ENCODE results near the gene MAP4K4.

MAP4K4 gene

GRCh38 chr2:101861382-101861781, 163.9 kb downstream of the MAP4K4 start:
- Histone ChIP-seq H3K9me3 (ENCODE audit: insufficient read depth, low read depth, low read length) (no peaks in the 10 kb centered on the region), H3K9ac (ENCODE audit: low read depth, low read length, poor library complexity, severe bottlenecking) (no peak overlapping the region), H3F3A (ENCODE audit: low read depth) (no peaks in the 10 kb centered on the region), H3K27me3 (ENCODE audit: insufficient read depth, low read length, poor library complexity, severe bottlenecking) (no peaks in the 10 kb centered on the region), H3K9me2 (replicated peaks; ENCODE audit: low read depth, low read length) (no peaks in the 10 kb centered on the region), H3K36me3 (ENCODE audit: insufficient read depth, low read length) (peaks cover 96% of the 10 kb centered on the region), H3K79me2 (ENCODE audit: insufficient read depth, low read length) (no peaks in the 10 kb centered on the region), H2AFZ (ENCODE audit: low read length) (no peak overlapping the region), H3K4me1 (ENCODE audit: insufficient read depth, low read length, poor library complexity, severe bottlenecking) (peaks cover 4% of the 10 kb centered on the region), H4K20me1 (ENCODE audit: insufficient read depth, low read length, poor library complexity, severe bottlenecking) (no peaks in the 10 kb centered on the region), H3K4me3 (ENCODE audit: low read length, poor library complexity, severe bottlenecking) (no peak overlapping the region), H3K4me2 (ENCODE audit: low read depth, low read length, poor library complexity, severe bottlenecking) (no peak overlapping the region)
- TF ChIP-seq, protein P1, sequence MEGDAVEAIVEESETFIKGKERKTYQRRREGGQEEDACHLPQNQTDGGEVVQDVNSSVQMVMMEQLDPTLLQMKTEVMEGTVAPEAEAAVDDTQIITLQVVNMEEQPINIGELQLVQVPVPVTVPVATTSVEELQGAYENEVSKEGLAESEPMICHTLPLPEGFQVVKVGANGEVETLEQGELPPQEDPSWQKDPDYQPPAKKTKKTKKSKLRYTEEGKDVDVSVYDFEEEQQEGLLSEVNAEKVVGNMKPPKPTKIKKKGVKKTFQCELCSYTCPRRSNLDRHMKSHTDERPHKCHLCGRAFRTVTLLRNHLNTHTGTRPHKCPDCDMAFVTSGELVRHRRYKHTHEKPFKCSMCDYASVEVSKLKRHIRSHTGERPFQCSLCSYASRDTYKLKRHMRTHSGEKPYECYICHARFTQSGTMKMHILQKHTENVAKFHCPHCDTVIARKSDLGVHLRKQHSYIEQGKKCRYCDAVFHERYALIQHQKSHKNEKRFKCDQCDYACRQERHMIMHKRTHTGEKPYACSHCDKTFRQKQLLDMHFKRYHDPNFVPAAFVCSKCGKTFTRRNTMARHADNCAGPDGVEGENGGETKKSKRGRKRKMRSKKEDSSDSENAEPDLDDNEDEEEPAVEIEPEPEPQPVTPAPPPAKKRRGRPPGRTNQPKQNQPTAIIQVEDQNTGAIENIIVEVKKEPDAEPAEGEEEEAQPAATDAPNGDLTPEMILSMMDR (conservative IDR thresholded peaks at IDR 0.05; ENCODE audit: low read length): no peak
- no peak for TF ChIP-seq EZH2phosphoT487 (IDR thresholded peaks at IDR 0.05; ENCODE audit: borderline replicate concordance)

- Histone ChIP-seq H3K36me3 (ENCODE audit: insufficient read depth, low read length) (peaks cover 96% of the 10 kb centered on the region), H3K4me2 (ENCODE audit: low read depth, low read length, poor library complexity, severe bottlenecking) (no peak overlapping the region), H3K9me3 (ENCODE audit: insufficient read depth, low read depth, low read length) (no peaks in the 10 kb centered on the region), H4K20me1 (ENCODE audit: insufficient read depth, low read length, poor library complexity, severe bottlenecking) (no peaks in the 10 kb centered on the region), H3K4me3 (ENCODE audit: low read length, poor library complexity, severe bottlenecking) (no peak overlapping the region), H3K4me1 (ENCODE audit: insufficient read depth, low read length, poor library complexity, severe bottlenecking) (peaks cover 4% of the 10 kb centered on the region), H3K9me2 (replicated peaks; ENCODE audit: low read depth, low read length) (no peaks in the 10 kb centered on the region), H3K9ac (ENCODE audit: low read depth, low read length, poor library complexity, severe bottlenecking) (no peak overlapping the region), H2AFZ (ENCODE audit: low read length) (no peak overlapping the region), H3K27me3 (ENCODE audit: insufficient read depth, low read length, poor library complexity, severe bottlenecking) (no peaks in the 10 kb centered on the region), H3K79me2 (ENCODE audit: insufficient read depth, low read length) (no peaks in the 10 kb centered on the region), H3F3A (ENCODE audit: low read depth) (no peaks in the 10 kb centered on the region)
- no peak for TF ChIP-seq EZH2phosphoT487 (IDR thresholded peaks at IDR 0.05; ENCODE audit: borderline replicate concordance)
- TF ChIP-seq, protein P1 (conservative IDR thresholded peaks at IDR 0.05; ENCODE audit: low read length): no peak
Measured at GRCh38 chr2:101863534-101863933, 166.0 kb downstream of the MAP4K4 start.

GRCh38 chr2:101864426-101864825, 166.9 kb downstream of the MAP4K4 start:
- TF ChIP-seq, protein P1 (conservative IDR thresholded peaks at IDR 0.05; ENCODE audit: low read length): no peak
- no peak for TF ChIP-seq EZH2phosphoT487 (IDR thresholded peaks at IDR 0.05; ENCODE audit: borderline replicate concordance)
- Histone ChIP-seq H2AFZ (ENCODE audit: low read length) (no peak overlapping the region), H3K4me2 (ENCODE audit: low read depth, low read length, poor library complexity, severe bottlenecking) (no peak overlapping the region), H4K20me1 (ENCODE audit: insufficient read depth, low read length, poor library complexity, severe bottlenecking) (no peaks in the 10 kb centered on the region), H3K36me3 (ENCODE audit: insufficient read depth, low read length) (peaks cover 92% of the 10 kb centered on the region), H3K27me3 (ENCODE audit: insufficient read depth, low read length, poor library complexity, severe bottlenecking) (no peaks in the 10 kb centered on the region), H3K79me2 (ENCODE audit: insufficient read depth, low read length) (no peaks in the 10 kb centered on the region), H3K9me2 (replicated peaks; ENCODE audit: low read depth, low read length) (no peaks in the 10 kb centered on the region), H3K9ac (ENCODE audit: low read depth, low read length, poor library complexity, severe bottlenecking) (no peak overlapping the region), H3K9me3 (ENCODE audit: insufficient read depth, low read depth, low read length) (no peaks in the 10 kb centered on the region), H3F3A (ENCODE audit: low read depth) (no peaks in the 10 kb centered on the region), H3K4me1 (ENCODE audit: insufficient read depth, low read length, poor library complexity, severe bottlenecking) (peaks cover 4% of the 10 kb centered on the region), H3K4me3 (ENCODE audit: low read length, poor library complexity, severe bottlenecking) (no peak overlapping the region)
